CD14-positive monocyte (primary cell): ENCODE measurements around the gene ZNF32. TPM values are rescaled to one million over a fixed set of nuclear protein-coding genes. Genes with fewer than 3 reads are reported as not detected.

Experiments
- DNase-seq, 3 donors: peaks; one replicate each; pipeline ENCODE4 v3.0.0-alpha.2; 2011 to 2022
- H2AFZ ChIP-seq: 2 replicates; pipeline ENCODE4 v1.6.0; 2012; ENCODE audit warnings: mild to moderate bottlenecking, low read depth, low read length, inconsistent platforms; ENCODE audit not compliant: insufficient read depth, poor library complexity, severe bottlenecking
- H3K27ac ChIP-seq, 2 donors: 1 replicate in 1 of 2; 2 replicates in 1 of 2; pipeline ENCODE4 v1.5.1; 2012 to 2013; ENCODE audit warnings: low read length in 2 of 2, control low read depth in 1 of 2, inconsistent platforms in 1 of 2, low read depth in 1 of 2, mild to moderate bottlenecking in 1 of 2
- H3K27me3 ChIP-seq, 2 donors: one replicate each; pipeline versions ENCODE4 v1.6.0 to v1.6.1; 2011 to 2013; ENCODE audit warnings: low read length in 2 of 2; ENCODE audit not compliant: control insufficient read depth in 2 of 2, insufficient read depth in 2 of 2
- H3K36me3 ChIP-seq, 2 donors: replicated peaks in 1 of 2; 1 replicate in 1 of 2; 2 replicates in 1 of 2; pipeline versions ENCODE4 v1.5.1 to v1.6.1; 2012 to 2013; ENCODE audit warnings: low read length in 2 of 2, control low read depth in 1 of 2, inconsistent platforms in 1 of 2, mild to moderate bottlenecking in 1 of 2; ENCODE audit not compliant: insufficient read depth in 2 of 2, control insufficient read depth in 1 of 2
- H3K4me1 ChIP-seq, 2 donors: 1 replicate in 1 of 2; 2 replicates in 1 of 2; pipeline versions ENCODE4 v1.5.1 to v1.6.1; 2012 to 2013; ENCODE audit warnings: low read length in 2 of 2, control low read depth in 1 of 2, inconsistent platforms in 1 of 2, mild to moderate bottlenecking in 1 of 2, moderate library complexity in 1 of 2; ENCODE audit not compliant: insufficient read depth in 2 of 2, control insufficient read depth in 1 of 2
- H3K4me2 ChIP-seq: replicated peaks from 2 replicates; pipeline ENCODE3; 2012; ENCODE audit warnings: low read length, moderate library complexity, mild to moderate bottlenecking; ENCODE audit not compliant: poor library complexity, severe bottlenecking; ENCODE audit errors: extremely low read depth
- H3K4me3 ChIP-seq, 3 experiments: fragments of 200-600 bp in 1 of 3; sonication (generic) in 1 of 3; replicated peaks in 1 of 3; 1 replicate in 2 of 3; 2 replicates in 1 of 3; pipeline ENCODE4 v1.5.1; 2011 to 2013; ENCODE audit warnings: low read length in 3 of 3, mild to moderate bottlenecking in 3 of 3, control low read depth in 2 of 3, low read depth in 2 of 3, inconsistent platforms in 1 of 3, moderate library complexity in 1 of 3
- H3K79me2 ChIP-seq: 2 replicates; pipeline ENCODE4 v1.6.0; 2012; ENCODE audit warnings: mild to moderate bottlenecking, control low read depth, inconsistent platforms, low read length, moderate library complexity; ENCODE audit not compliant: insufficient read depth
- H3K9ac ChIP-seq: 2 replicates; pipeline ENCODE4 v1.6.0; 2017; ENCODE audit warnings: low read length, mild to moderate bottlenecking; ENCODE audit not compliant: insufficient read depth, poor library complexity, severe bottlenecking
- H3K9me3 ChIP-seq, 2 donors: replicated peaks in 1 of 2; 1 replicate in 1 of 2; 2 replicates in 1 of 2; pipeline versions ENCODE4 v1.5.1 to v1.6.1; 2012 to 2013; ENCODE audit warnings: low read length in 2 of 2, control low read depth in 1 of 2; ENCODE audit not compliant: control insufficient read depth in 1 of 2, insufficient read depth in 1 of 2
- H4K20me1 ChIP-seq: 2 replicates; pipeline ENCODE4 v1.6.0; 2012; ENCODE audit warnings: mild to moderate bottlenecking, low read length, control low read depth, moderate library complexity; ENCODE audit not compliant: insufficient read depth
- H3K27ac Mint-ChIP-seq, 7 donors: one replicate each; pipeline ENCODE4 v1.8.0; 2020; ENCODE audit warnings: mild to moderate bottlenecking in 7 of 7, mixed read lengths in 7 of 7, moderate library complexity in 6 of 7, inconsistent platforms in 2 of 7
- H3K27me3 Mint-ChIP-seq, 3 donors: one replicate each; pipeline ENCODE4 v1.8.0; 2021 to 2022; ENCODE audit warnings: low read depth in 3 of 3, mild to moderate bottlenecking in 3 of 3, mixed read lengths in 3 of 3, moderate library complexity in 3 of 3, inconsistent platforms in 1 of 3
- H3K36me3 Mint-ChIP-seq, 2 donors: one replicate each; pipeline ENCODE4 v1.8.0; 2020; ENCODE audit warnings: mixed read lengths in 2 of 2, inconsistent platforms in 1 of 2, mild to moderate bottlenecking in 1 of 2
- H3K4me1 Mint-ChIP-seq: one replicate; pipeline ENCODE4 v1.8.0; 2020; ENCODE audit warnings: mild to moderate bottlenecking, mixed read lengths
- H3K4me3 Mint-ChIP-seq, 2 donors: one replicate each; pipeline ENCODE4 v1.8.0; 2020; ENCODE audit warnings: mild to moderate bottlenecking in 2 of 2, mixed read lengths in 2 of 2, moderate library complexity in 1 of 2
- H3K9me3 Mint-ChIP-seq, 7 donors: one replicate each; pipeline ENCODE4 v1.8.0; 2020 to 2022; ENCODE audit warnings: mixed read lengths in 7 of 7, mild to moderate bottlenecking in 6 of 7, moderate library complexity in 6 of 7, inconsistent platforms in 2 of 7
- WGBS: methylation state at CpG from one replicate; pipeline ENCODE4 v1.1.5; 2013; ENCODE audit warnings: missing lambda C conversion rate; ENCODE audit not compliant: insufficient coverage; 5-methylcytosine and 5-hydroxymethylcytosine counted together
- intact Hi-C, 2 donors: fragments of 100-400 bp; cut with micrococcal nuclease; formaldehyde crosslinking; loops; one replicate each; pipeline versions ENCODE4 v1.15.0 to v1.15.1; 2023
- polyA plus RNA-seq, 3 donors: library from polyadenylated mRNA; depleted of rRNA in 1 of 3; unstranded in 2 of 3; stranded (reverse) in 1 of 3; fragments of 300-500 nt in 2 of 3; fragments of >200 nt in 1 of 3; fragmentation: Illumina TruSeq in 2 of 3; gene quantifications; 1 replicate in 2 of 3; 2 replicates in 1 of 3; pipeline ENCODE4 v1.2.3, GENCODE V29; 2012 to 2021
- TF ChIP-seq, protein P1 (sequence below): fragments of 200-600 bp; IDR thresholded peaks from one replicate; pipeline ENCODE4 v1.8.0; 2022; ENCODE audit warnings: antibody characterized with exemption, mild to moderate bottlenecking

ZNF32 gene
- polyA plus RNA-seq, 3 donors: 16.7 to 33.6 (median 33.0) TPM

DNA sequence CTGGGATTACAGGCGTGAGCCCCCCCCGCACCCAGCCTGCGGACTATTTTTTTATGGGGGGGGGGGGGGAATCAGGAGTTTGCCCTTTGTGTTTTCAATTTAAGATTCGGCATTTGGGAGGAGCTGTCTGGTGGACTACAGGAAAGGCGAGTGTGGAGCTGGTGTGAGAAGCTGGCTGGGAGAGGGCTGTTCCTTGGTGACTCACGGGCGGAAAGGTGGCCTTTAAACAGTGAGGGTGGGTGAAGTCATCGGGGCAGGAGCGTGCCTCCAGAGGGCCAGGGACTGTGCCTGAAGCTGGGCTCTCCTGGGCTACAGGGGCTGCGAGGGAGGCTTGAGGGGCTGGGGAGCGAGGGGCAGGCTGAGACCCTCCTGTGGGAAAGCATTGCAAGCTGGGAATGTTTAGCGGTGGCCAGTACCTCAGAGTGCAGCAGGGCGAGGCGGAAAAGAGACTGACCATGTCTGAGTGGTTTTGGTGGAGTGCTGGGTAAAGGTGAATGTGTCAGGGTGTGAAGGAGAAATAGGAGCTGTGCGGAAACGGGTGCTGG, 39.7 kb upstream of the ZNF32 start:
- peaks cover 0 to 6% (median 1%) of the 10 kb centered on the region in 7 donors for H3K9me3 Mint-ChIP-seq
- no peaks in the 10 kb centered on the region for H3K9me3 ChIP-seq
- H3K27me3 ChIP-seq: peaks cover 4 to 16% of the 10 kb centered on the region in 2 donors
- H3K79me2 ChIP-seq: no peaks in the 10 kb centered on the region
- peaks cover 12% of the 10 kb centered on the region for H3K4me1 Mint-ChIP-seq
- peak overlapping the region in 1 of 2 donors; percentile 81 for H3K4me3 Mint-ChIP-seq
- 98% methylated on average over 15 of the region's 16 CpGs for WGBS
- peak overlapping the region in 1 of 7 donors; percentile 3 for H3K27ac Mint-ChIP-seq
- H3K4me1 ChIP-seq: peaks cover 11 to 17% of the 10 kb centered on the region in 2 donors
- H3K36me3 ChIP-seq: no peaks in the 10 kb centered on the region
- H3K27me3 Mint-ChIP-seq: peaks cover 26 to 47% (median 27%) of the 10 kb centered on the region in 3 donors
- H4K20me1 ChIP-seq: no peaks in the 10 kb centered on the region
- no peak overlapping the region for H2AFZ ChIP-seq
- no peak overlapping the region for H3K9ac ChIP-seq
- no peak overlapping the region for H3K4me3 ChIP-seq
- no peak overlapping the region for H3K27ac ChIP-seq
- H3K36me3 Mint-ChIP-seq: no peaks in the 10 kb centered on the region
- no peak overlapping the region for H3K4me2 ChIP-seq
- intact Hi-C loops: no loop called here
- TF ChIP-seq, protein P1, sequence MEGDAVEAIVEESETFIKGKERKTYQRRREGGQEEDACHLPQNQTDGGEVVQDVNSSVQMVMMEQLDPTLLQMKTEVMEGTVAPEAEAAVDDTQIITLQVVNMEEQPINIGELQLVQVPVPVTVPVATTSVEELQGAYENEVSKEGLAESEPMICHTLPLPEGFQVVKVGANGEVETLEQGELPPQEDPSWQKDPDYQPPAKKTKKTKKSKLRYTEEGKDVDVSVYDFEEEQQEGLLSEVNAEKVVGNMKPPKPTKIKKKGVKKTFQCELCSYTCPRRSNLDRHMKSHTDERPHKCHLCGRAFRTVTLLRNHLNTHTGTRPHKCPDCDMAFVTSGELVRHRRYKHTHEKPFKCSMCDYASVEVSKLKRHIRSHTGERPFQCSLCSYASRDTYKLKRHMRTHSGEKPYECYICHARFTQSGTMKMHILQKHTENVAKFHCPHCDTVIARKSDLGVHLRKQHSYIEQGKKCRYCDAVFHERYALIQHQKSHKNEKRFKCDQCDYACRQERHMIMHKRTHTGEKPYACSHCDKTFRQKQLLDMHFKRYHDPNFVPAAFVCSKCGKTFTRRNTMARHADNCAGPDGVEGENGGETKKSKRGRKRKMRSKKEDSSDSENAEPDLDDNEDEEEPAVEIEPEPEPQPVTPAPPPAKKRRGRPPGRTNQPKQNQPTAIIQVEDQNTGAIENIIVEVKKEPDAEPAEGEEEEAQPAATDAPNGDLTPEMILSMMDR: no peak
- no peak for DNase-seq

DNA sequence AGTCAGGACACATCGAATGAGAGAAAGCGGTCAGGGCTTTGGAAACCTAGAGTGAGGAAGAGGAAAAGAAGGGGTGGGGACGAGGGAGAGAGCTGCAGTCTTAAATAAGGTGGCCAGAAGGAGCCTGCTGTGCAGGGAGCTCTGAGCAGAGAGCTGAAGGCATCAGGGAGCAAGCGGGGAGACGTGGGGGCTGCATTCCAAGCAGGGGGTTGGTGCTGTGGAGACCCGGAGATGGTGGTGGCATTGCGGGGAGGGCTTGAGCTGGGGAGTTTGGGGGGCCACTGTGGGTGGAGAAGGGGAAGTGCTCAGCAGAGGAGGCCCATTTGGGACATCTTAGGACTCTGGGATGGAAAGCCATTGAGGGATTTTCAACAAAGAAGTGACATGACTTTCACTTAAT, 38.7 kb upstream of the ZNF32 start:
- intact Hi-C loops: no loop called here

More for the DNA sequence above, 38.7 kb upstream of the ZNF32 start:
- TF ChIP-seq, protein P1: no peak
- WGBS: 91% methylated on average over 7 of the region's 7 CpGs
- Histone ChIP-seq H3K36me3 (no peaks in the 10 kb centered on the region), H3K4me3 (no peak overlapping the region), H3K27me3 (peaks cover 4 to 16% of the 10 kb centered on the region in 2 donors), H3K79me2 (no peaks in the 10 kb centered on the region), H3K9ac (no peak overlapping the region), H4K20me1 (no peaks in the 10 kb centered on the region), H3K4me1 (peaks cover 11 to 17% of the 10 kb centered on the region in 2 donors), H3K4me2 (no peak overlapping the region), H3K27ac (no peak overlapping the region), H2AFZ (no peak overlapping the region), H3K9me3 (no peaks in the 10 kb centered on the region)
- DNase-seq: no peak
- Mint-ChIP-seq H3K27ac (peak overlapping the region in 1 of 7 donors; percentile 8), H3K4me1 (peaks cover 12% of the 10 kb centered on the region), H3K4me3 (no peak overlapping the region), H3K36me3 (no peaks in the 10 kb centered on the region), H3K9me3 (peaks cover 0 to 6% (median 1%) of the 10 kb centered on the region in 7 donors), H3K27me3 (peaks cover 26 to 46% (median 27%) of the 10 kb centered on the region in 3 donors)
